Measurements from ENCODE around the gene BID.

BID gene

DNA sequence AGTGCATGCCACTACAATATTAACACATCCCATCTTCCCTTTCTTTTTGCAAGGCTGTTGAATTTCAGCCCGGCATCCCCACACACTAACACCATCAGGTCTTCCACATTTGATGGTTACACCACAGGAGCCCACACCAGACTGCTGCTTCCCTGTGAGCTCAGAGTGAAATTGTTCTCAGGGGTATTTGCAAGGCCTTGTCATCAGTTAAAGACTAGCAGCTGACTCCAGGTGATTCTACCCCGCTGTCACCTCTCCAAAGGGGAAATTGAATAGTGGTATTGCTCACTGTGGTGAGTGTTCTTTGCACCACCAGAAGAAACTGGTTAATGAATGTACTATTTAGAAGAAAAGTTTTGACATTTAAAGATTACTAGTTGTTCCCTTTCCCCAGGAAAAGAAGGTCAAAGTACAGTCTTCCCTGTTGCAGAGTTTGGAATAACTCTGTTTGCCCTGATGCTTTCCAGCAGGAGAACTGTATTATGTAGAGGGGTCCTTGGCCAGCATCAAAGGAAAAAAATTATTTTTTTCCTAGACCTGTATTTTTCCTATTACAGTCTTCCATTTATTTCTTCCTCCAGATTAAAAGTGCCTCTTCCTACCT, 41.9 kb downstream of the BID start:
- DNase-seq: no peak

DNA sequence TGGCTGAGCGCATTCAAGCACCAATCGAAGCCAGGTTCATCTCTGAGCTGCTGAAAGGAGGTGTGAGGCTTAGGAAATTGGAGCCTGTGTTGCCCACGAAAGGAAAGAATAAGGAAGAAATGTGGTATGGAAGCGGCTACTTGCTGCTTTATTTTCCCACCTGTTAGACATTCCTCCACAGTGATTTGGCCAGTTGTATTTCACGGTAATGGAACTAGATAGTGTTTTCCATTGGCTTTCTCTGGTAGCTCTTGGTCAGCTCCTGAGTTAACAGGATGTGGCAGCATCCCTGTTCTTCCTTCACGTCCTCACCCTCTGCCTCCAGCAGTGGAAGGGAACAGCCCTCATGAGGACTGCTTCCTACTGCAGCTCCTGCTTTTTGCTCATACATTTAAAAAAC, 44.7 kb downstream of the BID start:
- no peak for DNase-seq

DNA sequence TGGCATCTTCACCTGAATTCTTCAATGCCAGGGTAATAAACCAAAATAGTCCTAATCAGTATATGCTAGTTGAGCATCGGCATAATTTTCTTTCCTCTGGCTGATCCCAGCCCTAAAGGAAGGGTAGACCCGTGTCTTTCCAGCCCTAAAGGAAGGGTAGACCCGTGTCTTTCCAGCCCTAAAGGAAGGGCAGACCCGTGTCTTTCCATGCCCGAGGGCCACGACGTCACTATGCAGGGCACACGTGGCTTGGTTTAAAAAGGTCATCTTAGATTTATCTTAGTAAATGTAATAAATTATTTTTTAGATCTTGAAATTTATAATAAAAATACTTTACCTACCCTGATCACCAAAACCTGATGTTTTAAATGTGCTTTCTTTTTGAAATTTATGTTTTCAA, 45.5 kb downstream of the BID start:
- DNase-seq: no peak

DNA sequence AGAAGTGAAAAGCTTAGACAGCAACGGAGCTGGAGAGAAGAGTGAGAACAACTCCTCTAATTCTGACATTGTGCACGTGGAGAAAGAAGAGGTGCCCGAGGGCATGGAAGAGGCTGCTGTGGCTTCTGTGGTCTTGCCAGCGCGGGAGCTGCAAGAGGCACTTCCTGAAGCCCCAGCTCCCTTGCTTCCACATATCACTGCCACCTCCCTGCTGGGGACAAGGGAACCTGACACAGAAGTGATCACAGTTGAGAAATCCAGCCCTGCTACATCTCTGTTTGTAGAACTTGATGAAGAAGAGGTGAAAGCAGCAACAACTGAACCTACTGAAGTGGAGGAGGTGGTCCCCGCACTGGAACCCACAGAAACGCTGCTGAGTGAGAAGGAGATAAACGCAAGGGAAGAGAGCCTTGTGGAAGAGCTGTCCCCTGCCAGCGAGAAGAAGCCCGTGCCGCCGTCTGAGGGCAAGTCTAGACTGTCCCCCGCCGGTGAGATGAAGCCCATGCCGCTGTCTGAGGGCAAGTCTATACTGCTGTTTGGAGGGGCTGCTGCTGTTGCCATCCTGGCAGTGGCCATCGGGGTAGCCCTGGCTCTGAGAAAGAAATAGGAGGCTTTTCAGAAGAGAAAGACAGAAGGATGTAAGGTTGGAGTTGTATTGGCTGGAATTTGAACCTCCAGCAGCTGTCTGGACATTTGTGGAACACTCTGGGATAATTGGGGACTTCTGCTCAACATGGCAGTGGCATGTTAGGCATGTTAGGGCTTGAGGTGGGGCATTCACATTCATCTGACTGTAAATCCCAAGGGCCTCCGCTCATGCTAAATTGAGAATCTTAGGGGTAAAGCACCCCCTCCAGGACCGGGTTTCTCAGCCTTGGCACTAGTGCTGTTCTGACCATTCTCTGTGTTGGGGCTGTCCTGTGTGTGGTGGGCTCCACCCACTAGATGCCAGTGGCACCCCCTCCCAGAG, 47.1 kb downstream of the BID start:
- DNase-seq: no peak

DNA sequence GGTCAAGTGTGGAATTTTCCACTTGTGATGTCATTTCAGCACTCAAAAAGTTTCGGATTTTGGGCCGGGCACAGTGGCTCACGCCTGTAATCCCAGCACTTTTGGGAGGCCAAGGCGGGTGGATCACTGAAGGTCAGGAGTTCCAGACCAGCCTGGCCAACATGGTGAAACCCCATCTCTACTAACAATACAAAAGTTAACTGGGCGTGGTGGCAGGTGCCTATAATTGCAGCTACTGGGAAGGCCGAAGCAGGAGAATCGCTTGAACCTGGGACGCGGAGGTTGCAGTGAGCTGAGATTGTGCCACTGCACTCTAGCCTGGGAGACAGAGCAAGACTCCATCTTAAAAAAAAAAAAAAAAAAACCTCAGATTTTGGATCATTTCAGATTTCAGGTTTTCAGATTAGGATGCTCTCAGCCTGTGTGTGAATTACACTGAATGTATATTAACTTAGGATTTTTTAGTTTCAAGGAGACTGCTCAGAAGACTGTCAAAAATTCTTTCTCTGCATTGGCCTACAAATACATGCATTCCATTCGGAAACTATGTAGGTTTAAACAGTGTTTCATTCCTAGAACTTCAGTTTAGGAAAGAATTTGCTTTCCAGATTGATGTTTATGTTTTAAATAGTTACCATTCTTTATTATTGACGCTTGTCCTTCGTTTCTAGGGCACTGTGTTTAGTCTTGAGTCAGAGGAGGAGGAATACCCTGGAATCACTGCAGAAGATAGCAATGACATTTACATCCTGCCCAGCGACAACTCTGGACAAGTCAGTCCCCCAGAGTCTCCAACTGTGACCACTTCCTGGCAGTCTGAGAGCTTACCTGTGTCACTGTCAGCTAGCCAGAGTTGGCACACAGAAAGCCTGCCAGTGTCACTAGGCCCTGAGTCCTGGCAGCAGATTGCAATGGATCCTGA, 48.0 kb downstream of the BID start:
- DNase-seq: no peak

DNA sequence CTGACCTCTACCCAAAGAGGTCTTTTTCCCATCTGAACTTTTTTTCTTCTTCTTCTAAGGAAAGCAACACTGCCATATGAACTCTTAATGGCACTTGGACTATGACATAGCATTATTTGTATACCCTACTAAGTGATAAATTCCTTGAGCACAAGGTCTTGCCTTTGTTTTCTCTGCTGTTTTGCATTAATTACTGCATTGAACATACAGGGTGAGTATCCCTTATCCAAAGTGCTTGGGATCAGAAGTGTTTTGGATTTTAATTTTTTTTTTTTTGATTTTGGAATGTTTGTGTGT, 48.8 kb downstream of the BID start:
- DNase-seq: no peak

DNA sequence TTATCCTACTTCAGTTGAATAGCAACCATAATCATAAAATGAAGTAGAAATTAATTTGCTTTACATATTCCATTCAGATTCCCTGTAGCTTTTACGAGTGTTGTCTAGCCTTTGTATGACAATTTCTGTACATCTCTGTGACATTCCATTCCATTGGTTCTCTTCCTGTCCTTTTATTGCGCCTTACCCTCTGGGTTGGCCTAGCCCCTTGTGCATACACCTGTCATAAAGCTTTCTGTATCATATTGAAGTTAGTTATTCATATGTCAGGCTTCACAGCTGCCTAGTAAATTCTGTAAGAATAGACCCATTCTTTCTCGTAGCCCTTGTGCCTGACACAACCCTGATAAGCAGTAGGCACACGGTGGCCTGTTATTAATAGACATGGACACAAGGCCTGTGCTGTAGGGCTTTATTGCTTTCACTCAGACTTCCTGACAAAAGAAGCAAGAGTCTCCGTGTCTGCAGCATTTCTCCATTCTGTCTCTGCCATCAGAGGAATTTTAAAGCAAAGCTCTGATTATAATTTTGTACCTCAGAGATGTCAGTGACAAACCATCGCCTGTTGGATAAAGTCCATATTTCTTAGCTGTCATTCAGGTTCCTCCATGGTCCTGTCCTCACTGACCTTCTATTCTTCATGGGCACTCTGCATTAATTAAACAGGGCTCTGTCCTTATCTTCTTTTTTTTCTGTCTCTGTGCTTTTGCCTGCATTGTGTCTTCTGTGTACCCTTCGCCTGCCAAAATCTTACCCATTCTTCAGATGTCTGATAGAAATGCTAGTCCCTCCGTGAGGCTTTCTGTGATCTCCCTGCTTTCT, 49.4 kb downstream of the BID start:
- DNase-seq: no peak

DNA sequence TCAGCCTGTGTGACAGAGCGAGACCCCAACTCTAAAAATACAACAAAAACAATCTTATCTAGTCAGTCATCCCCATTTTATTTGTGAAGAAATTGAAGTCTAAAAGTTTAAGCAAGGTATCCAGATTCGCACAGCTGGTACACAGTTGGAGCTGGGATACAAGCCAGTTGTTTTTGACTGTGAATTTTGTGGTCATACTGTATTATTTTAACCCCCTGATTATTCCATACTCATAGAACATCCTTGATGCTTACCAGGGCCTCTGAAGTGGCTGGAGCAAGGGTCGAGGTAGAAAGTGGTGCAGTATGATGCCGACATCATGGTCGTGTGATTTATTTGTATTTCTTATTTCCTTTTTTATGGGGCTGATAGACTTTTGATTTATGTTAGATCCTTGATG, 50.0 kb downstream of the BID start:
- DNase-seq: no peak

DNA sequence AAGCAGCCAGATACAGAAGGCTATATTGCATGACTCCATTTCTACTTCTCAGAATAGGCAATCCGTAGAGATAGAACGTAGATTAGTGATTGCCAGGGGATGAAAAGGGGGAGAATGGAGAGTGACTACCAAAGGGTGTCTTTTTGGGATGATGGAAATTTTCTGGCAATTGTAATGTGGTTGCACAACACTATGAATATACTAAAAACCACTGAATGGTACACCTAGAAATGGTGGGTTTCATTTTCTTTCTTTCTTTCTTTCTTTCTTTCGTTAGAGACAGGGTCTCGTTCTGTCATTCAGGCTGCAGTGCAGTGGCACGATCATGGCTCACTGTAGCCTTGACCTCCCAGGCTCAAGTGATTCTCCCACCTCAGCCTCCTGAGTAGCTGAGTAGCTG, 54.4 kb downstream of the BID start:
- DNase-seq: no peak

DNA sequence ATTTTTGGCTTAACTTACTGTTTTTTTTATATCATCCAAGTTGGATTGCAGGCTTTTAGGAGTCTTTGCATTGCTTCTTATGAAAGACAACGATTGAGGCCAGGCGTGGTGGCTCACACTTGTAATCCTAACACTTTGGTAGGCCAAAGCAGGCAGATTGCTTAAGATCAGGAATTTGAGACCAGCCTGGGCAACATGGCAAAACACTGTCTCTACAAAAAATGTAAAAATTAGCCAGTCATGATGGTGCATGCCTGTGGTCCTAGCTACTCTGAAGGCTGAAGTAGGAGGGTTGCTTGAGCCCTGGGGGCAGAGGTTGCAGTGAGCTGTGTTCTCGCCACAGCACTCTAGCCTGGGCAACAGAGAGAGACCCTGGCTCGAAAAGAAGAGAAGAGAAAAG, 56.6 kb downstream of the BID start:
- no peak for DNase-seq

DNA sequence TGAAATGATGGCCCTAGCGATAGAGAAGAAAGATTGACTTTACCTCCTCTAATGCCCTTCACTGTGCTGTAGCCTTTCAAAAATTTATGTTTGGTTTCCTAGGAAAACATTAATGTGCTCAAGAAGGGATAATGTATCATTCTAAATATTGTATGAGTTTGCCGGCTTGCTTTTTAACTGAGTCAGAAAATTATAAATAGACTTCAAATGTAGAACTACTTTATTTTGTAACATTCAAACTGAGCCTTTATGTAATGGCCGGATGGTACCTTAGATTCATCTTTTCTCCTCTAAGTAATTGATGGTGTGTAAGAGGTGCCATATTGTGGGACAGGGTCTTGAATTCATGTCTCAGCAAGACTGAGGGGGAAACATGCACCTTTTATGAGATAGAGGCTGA, 57.7 kb downstream of the BID start:
- DNase-seq: no peak

DNA sequence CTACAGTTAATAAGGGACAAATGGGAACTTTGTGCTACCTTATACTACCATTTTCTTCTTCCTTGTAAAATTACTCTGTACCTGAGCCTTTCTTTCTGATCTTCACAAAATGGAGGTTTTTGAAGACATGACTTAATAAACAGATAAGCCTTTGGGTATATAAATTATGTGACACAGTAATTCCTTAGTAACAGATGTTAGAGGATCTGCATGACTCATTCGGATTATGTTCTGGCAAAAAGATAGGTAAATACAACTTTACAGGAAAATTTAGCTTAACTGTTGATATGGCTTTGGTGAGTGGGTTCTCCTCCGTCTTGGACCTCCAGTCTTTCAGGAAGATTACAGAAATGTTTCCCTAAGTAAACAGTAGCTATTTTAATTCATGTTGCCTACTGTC, 61.8 kb downstream of the BID start:
- peak; percentile 13 to 62 for DNase-seq

DNA sequence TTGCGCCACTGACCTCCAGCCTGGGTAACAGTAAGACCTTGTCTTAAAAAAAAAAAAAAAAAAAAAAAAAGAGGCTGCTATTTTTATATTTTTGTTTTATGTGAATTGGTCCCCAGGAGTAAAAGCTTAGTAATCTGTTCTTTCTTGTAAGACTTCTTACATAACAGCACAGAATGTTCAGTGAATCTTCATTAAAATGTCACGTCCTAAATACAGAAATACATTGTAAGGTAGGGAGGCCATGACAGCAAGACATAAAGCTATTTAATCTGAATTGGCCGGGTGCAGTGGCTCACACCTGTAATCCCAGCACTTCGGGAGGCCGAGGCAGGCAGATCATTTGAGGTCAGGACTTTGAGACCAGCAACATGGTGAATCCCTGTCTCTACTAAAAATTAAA, 64.2 kb downstream of the BID start:
- DNase-seq: no peak

DNA sequence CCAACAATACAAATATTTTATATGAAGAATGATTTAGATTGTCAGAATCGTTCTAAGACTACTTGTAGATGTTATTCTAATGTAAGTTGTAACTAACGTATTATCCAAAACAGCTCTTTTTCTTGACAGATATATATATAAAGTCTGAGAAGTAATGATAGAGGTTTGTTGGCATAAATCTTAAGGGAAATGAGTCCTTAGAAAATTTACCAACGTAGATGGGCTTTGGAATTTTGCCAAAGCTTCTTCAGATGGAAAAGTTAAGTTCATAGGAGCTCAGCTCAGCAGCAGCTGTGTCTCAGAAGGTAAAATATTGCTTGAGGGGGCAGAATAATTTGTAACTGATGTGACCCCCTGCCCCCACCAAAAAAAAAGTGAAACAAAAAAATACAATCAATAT, 66.7 kb downstream of the BID start:
- DNase-seq: no peak

DNA sequence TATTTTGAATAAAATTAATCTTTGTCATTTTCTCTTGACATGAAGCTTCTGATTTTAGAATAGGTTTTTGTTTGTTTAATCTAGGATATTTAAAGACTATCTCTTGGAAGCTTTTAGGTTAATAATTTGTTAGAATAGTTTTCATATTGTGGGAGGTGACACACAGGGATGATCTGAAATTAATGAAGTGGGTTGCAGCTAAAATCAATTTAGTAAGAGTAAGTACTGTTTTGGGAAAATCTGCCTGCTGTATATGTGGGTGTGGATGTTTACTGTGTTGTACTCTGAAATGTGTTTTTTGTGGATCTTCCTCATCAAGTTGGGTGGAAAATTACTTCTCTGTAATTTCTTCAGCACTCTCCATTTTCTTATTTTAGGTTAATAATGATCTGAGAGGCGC, 67.3 kb downstream of the BID start:
- no peak for DNase-seq

DNA sequence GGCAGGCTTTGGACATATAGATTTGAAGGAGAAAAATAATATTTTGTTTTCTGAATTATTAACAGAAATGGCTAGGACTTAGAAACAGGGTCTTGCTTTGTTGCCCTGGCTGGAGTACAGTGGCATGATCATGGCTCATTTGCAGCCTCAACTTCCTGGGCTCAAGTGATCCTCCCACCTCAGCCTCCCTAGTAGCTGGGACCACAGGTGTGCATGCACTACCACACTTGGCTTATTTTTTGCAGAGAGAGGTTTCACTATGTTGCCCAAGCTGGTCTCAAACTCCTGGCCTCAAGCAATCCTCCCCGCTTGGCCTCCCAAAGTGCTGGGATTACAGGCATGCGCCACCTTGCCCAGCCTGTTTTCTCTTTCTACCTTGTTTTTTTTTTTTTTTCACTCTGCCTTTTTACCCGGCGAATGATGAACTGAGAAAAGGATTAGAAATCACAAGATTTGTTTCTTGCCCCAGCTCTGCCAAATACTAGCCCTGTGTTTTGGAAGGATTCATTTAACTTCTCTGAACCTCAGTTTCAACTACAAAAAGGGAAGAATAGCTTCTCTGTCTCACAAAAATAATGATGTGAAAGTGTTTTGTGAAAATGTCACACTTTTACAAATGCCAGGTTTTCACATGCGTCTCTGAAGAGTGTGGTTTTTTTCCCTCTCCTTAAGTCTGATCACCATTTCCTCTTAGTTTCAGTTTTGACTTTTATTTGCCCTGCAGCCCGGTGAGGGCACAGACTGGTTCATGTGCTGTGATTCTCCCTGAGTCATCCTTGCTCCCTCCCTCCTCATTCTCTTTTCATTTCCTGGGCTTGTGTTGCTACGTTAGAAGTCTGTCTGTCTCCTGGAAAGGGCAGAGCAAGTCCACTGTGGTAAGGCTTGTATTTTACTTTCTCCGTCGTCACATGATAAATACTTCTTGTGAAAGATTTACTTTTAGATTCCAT, 68.0 kb downstream of the BID start:
- DNase-seq: no peak

DNA sequence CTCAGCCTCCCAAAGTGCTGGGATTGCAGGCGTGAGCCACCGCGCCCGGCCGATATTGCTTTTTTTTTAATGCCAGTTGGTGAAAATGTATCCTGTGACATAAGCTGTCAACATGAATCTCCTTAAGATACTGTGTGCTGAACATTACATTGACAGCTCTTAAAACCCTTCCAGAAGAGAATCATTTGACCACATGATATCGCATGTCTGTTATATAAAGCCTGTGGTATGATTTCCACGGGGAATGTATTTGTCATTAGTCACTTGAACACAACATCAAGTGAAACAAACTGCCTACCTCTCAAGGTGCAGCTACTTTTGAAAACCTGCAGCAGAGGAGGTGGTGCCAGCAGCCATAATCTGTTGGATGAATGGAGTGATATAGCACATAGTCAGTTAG, 68.7 kb downstream of the BID start:
- no peak for DNase-seq

DNA sequence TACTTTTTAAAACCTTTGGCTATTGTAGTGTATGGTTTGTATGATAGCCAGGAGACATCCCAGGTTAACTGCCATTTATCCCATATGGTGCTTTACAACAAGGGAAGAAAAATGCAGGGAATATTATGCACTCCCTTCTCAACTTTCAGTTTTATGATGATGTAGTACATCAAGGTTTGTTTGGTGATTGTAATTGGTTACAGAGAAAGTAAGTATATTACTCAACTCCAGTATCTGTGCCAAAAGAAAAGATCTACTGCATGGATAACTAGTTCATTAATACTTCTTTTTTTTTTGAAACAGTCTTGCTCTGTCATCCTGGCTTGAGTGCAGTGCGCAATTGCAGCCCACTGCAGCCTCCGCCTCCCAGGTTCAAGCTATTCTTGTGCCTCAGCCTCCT, 70.5 kb downstream of the BID start:
- no peak for DNase-seq

DNA sequence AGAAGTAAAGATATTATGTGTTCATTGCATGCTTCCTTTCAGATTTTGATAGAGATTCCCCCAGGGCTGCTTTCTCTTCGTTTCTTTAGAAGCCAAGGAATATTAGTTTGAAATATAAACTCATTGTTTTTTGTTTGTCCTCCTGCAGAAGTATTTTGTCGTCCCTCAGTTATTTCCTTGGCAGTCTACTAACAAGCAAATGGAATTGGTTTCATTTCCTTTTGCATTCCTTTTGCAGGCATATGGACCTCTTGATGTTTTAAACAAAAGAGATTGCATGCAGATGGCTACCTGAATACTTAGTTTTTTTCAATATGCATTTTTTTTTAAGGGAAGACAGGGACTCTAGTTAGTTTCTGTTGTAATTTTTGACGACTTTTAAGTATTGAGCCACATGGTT, 73.5 kb downstream of the BID start:
- DNase-seq: no peak

DNA sequence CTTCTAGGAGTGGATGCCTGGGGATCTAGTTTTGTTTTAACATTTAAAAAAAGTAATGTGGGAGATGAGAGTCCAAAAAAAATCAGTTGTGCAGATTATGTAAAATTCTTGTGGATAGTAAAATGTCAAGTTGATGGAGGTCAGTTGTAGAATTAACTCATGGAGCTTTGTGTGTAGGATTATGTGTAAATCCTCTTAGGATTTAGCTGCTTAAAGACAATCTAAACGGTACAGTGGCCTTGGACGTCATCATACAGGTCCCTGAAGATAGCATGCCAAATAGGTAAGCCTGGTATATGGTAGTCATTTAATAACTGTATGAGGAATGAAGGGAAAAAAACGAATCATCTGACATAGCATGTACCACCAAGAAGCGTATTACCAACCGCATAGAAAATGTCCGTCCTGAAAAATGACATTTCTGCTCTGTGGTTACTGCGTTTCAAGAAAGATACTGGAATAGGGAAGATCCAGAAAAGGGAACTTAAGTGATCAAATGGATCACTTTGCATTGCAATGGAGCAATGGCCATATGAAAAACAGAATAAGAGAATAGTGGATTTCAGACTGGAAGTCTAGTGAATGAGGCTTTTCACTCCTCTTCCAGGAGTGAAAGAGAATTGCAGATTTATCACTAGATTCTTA, 74.5 kb downstream of the BID start:
- peak in 1 of 2 experiments; percentile 45 for DNase-seq

DNA sequence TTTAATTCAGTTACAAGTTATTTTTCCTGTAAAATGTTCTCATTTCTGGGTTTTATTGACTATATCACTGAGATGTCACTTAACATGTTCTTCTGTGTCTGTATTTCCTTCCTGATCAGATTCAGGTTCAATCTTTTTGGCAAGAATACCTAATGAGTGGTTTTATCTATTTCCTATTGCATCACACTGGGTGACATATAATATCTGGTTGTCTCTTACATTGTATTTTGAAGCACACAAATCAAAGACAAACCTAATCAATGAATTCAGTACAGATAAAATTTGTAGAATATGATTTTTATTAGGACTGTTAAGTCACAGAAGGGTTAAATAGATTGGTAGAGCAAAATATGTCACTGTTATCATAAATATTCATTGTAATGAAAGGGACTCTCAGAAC, 75.3 kb downstream of the BID start:
- DNase-seq: no peak

Data from NCI-H524 (cell line).